ENCODE results near the gene AIFM3. TPM values are rescaled to one million over a fixed set of nuclear protein-coding genes. Genes with fewer than 3 reads are reported as not detected.

AIFM3 gene
- total RNA-seq, 1 experiment from 2014 or later = 1.1 TPM

DNA sequence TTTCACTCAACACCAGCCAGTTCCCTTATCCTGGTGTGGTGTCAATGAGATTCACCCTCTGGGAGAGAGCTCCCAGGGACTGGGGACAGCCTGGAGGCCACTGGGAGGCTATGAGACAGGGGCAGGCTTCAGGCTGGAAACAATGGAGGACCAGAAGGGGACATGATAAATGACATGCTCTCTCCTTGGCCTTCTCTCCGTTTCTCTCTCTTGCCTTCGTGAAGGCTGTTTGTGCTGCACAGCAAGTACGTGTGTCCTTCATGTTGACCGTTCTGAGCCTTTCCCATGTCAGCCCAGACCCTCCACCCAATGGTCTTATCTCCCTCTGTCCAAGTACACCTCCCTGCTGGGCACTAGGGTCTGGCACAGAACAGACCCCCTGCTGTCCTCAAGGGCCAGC lies 13.5 kb downstream of the AIFM3 start:
- H3K27ac Mint-ChIP-seq (ENCODE audit: low read depth, unreplicated experiment) = no peak overlapping the region
- H3K27me3 Mint-ChIP-seq (ENCODE audit: insufficient read depth, unreplicated experiment) = no peaks in the 10 kb centered on the region
- no peak for DNase-seq (ENCODE audit: unreplicated experiment)
- H3K9me3 Mint-ChIP-seq (ENCODE audit: unreplicated experiment) = peaks cover 8% of the 10 kb centered on the region
- intact Hi-C loops (cut with micrococcal nuclease) = no loop called here
- TF ChIP-seq, protein P1, sequence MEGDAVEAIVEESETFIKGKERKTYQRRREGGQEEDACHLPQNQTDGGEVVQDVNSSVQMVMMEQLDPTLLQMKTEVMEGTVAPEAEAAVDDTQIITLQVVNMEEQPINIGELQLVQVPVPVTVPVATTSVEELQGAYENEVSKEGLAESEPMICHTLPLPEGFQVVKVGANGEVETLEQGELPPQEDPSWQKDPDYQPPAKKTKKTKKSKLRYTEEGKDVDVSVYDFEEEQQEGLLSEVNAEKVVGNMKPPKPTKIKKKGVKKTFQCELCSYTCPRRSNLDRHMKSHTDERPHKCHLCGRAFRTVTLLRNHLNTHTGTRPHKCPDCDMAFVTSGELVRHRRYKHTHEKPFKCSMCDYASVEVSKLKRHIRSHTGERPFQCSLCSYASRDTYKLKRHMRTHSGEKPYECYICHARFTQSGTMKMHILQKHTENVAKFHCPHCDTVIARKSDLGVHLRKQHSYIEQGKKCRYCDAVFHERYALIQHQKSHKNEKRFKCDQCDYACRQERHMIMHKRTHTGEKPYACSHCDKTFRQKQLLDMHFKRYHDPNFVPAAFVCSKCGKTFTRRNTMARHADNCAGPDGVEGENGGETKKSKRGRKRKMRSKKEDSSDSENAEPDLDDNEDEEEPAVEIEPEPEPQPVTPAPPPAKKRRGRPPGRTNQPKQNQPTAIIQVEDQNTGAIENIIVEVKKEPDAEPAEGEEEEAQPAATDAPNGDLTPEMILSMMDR (IDR thresholded peaks at IDR 0.05; ENCODE audit: unreplicated experiment) = no peak
- ChIA-PET CTCF (interaction anchor here (0.9 to 1.0 kb wide), 3 partner anchors 22 to 76 kb away, joined by 3 read pairs; no protein-coding TSS in a partner anchor), POLR2A (interaction anchor here (1.0 to 3.4 kb wide), 3 partner anchors 9 to 22 kb away, joined by 4 to 24 read pairs (median 4); partner anchors contain the start of gene THAP7)
- no TSS peak for BruUV-seq (replicated peaks)
- H3K4me3 Mint-ChIP-seq (ENCODE audit: unreplicated experiment) = no peak overlapping the region
- H3K4me1 Mint-ChIP-seq (ENCODE audit: insufficient read depth, unreplicated experiment) = peaks cover 8% of the 10 kb centered on the region
- H3K36me3 Mint-ChIP-seq (ENCODE audit: insufficient read depth, unreplicated experiment) = peaks cover 12% of the 10 kb centered on the region

DNA sequence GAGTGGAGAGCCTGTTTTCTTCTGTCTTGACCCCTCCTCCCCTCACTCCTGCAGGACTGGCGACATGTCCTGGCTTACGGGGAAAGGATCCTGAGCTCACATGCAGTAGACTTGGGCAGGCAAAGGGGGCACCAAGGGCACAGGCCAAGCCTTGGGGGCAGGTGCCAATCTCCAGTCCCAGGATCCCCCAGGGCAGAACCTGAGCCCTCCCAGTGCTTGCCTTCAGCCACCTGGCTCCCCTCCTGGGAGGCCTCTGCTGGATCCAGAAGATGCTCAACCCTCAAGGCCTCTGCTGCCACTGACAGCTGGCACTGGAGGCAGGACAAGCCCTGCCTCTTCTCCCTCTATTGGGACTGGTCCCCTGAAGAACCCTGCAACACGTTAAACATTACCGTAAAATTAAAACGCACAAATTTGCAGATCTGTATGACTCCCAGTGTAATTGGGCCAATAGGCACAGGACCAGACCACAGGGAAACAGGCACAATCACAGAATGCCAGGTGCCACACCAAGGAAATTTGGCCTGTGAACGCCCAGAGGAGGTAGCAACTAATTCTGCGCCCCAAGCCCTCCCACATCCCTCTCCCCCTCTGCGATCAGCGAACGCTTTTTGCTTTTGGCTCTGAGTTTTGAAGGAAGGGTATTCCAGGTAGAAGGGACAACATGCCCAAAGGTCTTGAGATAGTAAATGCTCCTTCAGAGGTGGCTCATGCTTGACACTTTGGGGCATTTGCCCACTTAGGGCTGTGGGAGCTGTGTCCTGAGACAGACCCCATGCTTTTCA lies 14.1 kb downstream of the AIFM3 start:
- intact Hi-C loops (cut with micrococcal nuclease) = no loop called here
- peaks cover 8% of the 10 kb centered on the region for H3K4me1 Mint-ChIP-seq (ENCODE audit: insufficient read depth, unreplicated experiment)
- peak overlapping the region; percentile 37 for H3K27ac Mint-ChIP-seq (ENCODE audit: low read depth, unreplicated experiment)
- TSS peak; percentile 76 for BruUV-seq (replicated peaks)
- peaks cover 8% of the 10 kb centered on the region for H3K9me3 Mint-ChIP-seq (ENCODE audit: unreplicated experiment)
- CTCF ChIA-PET = interaction anchor here (0.6 to 1.5 kb wide), 6 partner anchors 20 to 77 kb away, joined by 3 to 8 read pairs (median 3); no protein-coding TSS in a partner anchor
- H3K36me3 Mint-ChIP-seq (ENCODE audit: insufficient read depth, unreplicated experiment) = peaks cover 18% of the 10 kb centered on the region
- peak overlapping the region; percentile 88 for H3K4me3 Mint-ChIP-seq (ENCODE audit: unreplicated experiment)
- no peaks in the 10 kb centered on the region for H3K27me3 Mint-ChIP-seq (ENCODE audit: insufficient read depth, unreplicated experiment)
- TF ChIP-seq, protein P1 (IDR thresholded peaks at IDR 0.05; ENCODE audit: unreplicated experiment) = no peak
- POLR2A ChIA-PET = interaction anchor here (1.0 to 3.4 kb wide), 13 partner anchors 9 to 128 kb away, joined by 3 to 24 read pairs (median 4); partner anchors contain the start of genes CRKL and THAP7
- no peak for DNase-seq (ENCODE audit: unreplicated experiment)

- ChIA-PET CTCF (interaction anchor here (0.6 to 1.6 kb wide), 15 partner anchors 14 to 1802 kb away, joined by 3 to 9 read pairs (median 3); partner anchors contain the start of gene AIFM3), POLR2A (interaction anchor here (0.5 to 3.4 kb wide), 25 partner anchors 10 to 744 kb away, joined by 3 to 24 read pairs (median 4); partner anchors contain the start of genes CRKL and THAP7)
- Mint-ChIP-seq H3K4me1 (ENCODE audit: insufficient read depth, unreplicated experiment) (peaks cover 8% of the 10 kb centered on the region), H3K27ac (ENCODE audit: low read depth, unreplicated experiment) (peak within 1 kb of the TSS; percentile 37), H3K27me3 (ENCODE audit: insufficient read depth, unreplicated experiment) (no peaks in the 10 kb centered on the region), H3K4me3 (ENCODE audit: unreplicated experiment) (peak within 1 kb of the TSS; percentile 88), H3K36me3 (ENCODE audit: insufficient read depth, unreplicated experiment) (peaks cover 24% of the 10 kb centered on the region), H3K9me3 (ENCODE audit: unreplicated experiment) (peaks cover 8% of the 10 kb centered on the region)
- TF ChIP-seq, protein P1 (IDR thresholded peaks at IDR 0.05; ENCODE audit: unreplicated experiment) = peak; percentile 29
- DNase-seq (ENCODE audit: unreplicated experiment) = peak; percentile 79
- BruUV-seq (replicated peaks) = no TSS peak
- intact Hi-C loops (cut with micrococcal nuclease) = no loop called here
These were observed 14.9 kb downstream of the AIFM3 start, which contains the start of gene LZTR1 for GRCh38 chr22:20981787-20982562. TSS of gene LZTR1 (plus strand) at chr22:20982297. CDS start at chr22:20982372, 75 bp downstream.

All from MCF 10A (cell line).